ENCODE results near the gene HTD2. TPM values are rescaled to one million over a fixed set of nuclear protein-coding genes. Genes with fewer than 3 reads are reported as not detected.

The HTD2 gene
- total RNA-seq, 1 experiment from 2014 or later: 11.4 TPM

DNA sequence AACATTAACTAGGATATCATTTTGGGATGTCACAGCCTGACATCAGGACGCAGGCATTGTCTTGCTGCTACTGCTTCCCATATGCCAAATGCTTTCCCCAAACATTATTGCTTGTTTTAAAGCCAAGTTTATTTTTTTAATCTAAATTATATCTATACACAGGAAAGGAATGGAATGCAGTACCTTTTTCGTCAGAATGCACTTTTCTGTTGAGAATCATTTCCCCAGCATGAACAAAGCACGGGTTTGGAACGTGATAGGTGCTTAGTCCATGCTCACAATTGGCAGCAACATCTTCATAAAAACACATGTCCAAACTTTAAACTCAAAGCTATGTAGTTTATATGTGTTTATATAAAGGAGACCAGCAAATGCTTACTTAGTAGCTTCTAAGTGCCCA, 52.5 kb downstream of the HTD2 start:
- POLR2A ChIA-PET: no interaction called here
- CTCF ChIA-PET: no interaction called here

DNA sequence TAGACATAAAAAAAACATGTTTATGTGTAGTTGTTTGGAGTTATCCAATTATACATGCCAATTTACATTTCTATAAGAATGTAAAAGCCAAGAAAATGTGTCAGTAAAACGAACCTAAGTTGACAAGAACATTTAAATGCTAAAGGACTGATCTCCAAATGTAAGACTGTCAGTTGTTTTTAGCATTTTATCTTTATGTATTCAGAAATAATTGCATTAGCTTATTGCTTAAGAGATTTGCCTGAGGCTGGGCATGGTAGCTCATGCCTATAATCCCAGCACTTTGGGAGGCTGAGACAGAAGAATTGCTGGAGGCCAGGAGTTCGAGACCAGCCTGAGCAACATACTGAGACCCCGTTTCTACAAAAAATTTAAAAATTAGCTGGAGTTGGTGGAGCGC, 53.3 kb downstream of the HTD2 start:
- CTCF ChIA-PET: interaction anchor here (1.2 kb wide), 1 partner anchor 56 kb away, joined by 3 read pairs; no protein-coding TSS in a partner anchor
- TF ChIP-seq NR3C1 (CRISPR knock-in tag; conservative IDR thresholded peaks at IDR 0.05; ENCODE audit: low read depth) (no peak), ELF4 (CRISPR knock-in tag; IDR thresholded peaks at IDR 0.05; ENCODE audit: low read depth) (no peak), NFYB (CRISPR knock-in tag; conservative IDR thresholded peaks at IDR 0.05; ENCODE audit: low read depth) (no peak), SMAD3 (CRISPR knock-in tag; IDR thresholded peaks at IDR 0.05; ENCODE audit: borderline replicate concordance) (no peak), PRRX2 (CRISPR knock-in tag; IDR thresholded peaks at IDR 0.05) (no peak), MYBL2 (CRISPR knock-in tag; IDR thresholded peaks at IDR 0.05) (no peak), TEAD4 (CRISPR knock-in tag; IDR thresholded peaks at IDR 0.05) (no peak)
- TF ChIP-seq, protein P1, sequence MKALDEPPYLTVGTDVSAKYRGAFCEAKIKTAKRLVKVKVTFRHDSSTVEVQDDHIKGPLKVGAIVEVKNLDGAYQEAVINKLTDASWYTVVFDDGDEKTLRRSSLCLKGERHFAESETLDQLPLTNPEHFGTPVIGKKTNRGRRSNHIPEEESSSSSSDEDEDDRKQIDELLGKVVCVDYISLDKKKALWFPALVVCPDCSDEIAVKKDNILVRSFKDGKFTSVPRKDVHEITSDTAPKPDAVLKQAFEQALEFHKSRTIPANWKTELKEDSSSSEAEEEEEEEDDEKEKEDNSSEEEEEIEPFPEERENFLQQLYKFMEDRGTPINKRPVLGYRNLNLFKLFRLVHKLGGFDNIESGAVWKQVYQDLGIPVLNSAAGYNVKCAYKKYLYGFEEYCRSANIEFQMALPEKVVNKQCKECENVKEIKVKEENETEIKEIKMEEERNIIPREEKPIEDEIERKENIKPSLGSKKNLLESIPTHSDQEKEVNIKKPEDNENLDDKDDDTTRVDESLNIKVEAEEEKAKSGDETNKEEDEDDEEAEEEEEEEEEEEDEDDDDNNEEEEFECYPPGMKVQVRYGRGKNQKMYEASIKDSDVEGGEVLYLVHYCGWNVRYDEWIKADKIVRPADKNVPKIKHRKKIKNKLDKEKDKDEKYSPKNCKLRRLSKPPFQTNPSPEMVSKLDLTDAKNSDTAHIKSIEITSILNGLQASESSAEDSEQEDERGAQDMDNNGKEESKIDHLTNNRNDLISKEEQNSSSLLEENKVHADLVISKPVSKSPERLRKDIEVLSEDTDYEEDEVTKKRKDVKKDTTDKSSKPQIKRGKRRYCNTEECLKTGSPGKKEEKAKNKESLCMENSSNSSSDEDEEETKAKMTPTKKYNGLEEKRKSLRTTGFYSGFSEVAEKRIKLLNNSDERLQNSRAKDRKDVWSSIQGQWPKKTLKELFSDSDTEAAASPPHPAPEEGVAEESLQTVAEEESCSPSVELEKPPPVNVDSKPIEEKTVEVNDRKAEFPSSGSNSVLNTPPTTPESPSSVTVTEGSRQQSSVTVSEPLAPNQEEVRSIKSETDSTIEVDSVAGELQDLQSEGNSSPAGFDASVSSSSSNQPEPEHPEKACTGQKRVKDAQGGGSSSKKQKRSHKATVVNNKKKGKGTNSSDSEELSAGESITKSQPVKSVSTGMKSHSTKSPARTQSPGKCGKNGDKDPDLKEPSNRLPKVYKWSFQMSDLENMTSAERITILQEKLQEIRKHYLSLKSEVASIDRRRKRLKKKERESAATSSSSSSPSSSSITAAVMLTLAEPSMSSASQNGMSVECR (CRISPR knock-in tag; IDR thresholded peaks at IDR 0.05; ENCODE audit: borderline replicate concordance): no peak
- TF ChIP-seq, protein P2, sequence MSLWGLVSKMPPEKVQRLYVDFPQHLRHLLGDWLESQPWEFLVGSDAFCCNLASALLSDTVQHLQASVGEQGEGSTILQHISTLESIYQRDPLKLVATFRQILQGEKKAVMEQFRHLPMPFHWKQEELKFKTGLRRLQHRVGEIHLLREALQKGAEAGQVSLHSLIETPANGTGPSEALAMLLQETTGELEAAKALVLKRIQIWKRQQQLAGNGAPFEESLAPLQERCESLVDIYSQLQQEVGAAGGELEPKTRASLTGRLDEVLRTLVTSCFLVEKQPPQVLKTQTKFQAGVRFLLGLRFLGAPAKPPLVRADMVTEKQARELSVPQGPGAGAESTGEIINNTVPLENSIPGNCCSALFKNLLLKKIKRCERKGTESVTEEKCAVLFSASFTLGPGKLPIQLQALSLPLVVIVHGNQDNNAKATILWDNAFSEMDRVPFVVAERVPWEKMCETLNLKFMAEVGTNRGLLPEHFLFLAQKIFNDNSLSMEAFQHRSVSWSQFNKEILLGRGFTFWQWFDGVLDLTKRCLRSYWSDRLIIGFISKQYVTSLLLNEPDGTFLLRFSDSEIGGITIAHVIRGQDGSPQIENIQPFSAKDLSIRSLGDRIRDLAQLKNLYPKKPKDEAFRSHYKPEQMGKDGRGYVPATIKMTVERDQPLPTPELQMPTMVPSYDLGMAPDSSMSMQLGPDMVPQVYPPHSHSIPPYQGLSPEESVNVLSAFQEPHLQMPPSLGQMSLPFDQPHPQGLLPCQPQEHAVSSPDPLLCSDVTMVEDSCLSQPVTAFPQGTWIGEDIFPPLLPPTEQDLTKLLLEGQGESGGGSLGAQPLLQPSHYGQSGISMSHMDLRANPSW (CRISPR knock-in tag; conservative IDR thresholded peaks at IDR 0.05; ENCODE audit: low read depth): no peak
- TF ChIP-seq, protein P3, sequence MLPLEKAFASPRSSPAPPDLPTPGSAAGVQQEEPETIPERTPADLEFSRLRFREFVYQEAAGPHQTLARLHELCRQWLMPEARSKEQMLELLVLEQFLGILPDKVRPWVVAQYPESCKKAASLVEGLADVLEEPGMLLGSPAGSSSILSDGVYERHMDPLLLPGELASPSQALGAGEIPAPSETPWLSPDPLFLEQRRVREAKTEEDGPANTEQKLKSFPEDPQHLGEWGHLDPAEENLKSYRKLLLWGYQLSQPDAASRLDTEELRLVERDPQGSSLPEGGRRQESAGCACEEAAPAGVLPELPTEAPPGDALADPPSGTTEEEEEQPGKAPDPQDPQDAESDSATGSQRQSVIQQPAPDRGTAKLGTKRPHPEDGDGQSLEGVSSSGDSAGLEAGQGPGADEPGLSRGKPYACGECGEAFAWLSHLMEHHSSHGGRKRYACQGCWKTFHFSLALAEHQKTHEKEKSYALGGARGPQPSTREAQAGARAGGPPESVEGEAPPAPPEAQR (CRISPR knock-in tag; IDR thresholded peaks at IDR 0.05): no peak
- ATAC-seq: no peak

More for the DNA sequence above, 52.5 kb downstream of the HTD2 start:
- H3K9me3 Mint-ChIP-seq: no peaks in the 10 kb centered on the region
- no peak for TF ChIP-seq JUN (CRISPR knock-in tag; IDR thresholded peaks at IDR 0.05)
- H3K4me3 Mint-ChIP-seq: no peak overlapping the region
- no peaks in the 10 kb centered on the region for H3K27me3 Mint-ChIP-seq (ENCODE audit: low read depth)
- DNase-seq (ENCODE audit: low spot score): no peak
- H3K4me1 Mint-ChIP-seq: no peaks in the 10 kb centered on the region
- ATAC-seq: no peak
- H3K36me3 Mint-ChIP-seq: no peaks in the 10 kb centered on the region
- H3K27ac Mint-ChIP-seq: no peak overlapping the region

DNA sequence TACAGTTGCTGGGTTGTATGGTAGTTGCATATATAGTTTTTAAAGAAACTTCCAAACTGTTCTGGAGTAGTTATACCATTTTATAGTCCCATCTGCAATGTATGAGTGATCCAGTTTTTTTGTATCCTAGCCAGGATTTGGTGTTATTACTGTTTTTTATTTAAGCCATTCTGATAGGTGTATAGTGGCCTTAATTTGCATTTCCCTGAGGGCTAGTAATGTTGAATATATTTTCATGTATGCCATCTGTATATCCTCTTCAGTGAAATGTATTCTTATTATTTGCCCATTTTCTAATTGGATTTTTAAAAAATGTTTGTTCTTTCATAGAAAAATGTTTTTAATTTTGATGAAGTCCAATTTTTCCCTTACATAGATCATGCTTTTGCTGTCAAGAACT, 55.5 kb downstream of the HTD2 start:
- H3K27ac Mint-ChIP-seq: no peak overlapping the region
- DNase-seq (ENCODE audit: low spot score) (no peak), ATAC-seq (no peak)
- H3K4me3 Mint-ChIP-seq: no peak overlapping the region
- H3K4me1 Mint-ChIP-seq: peaks cover 16% of the 10 kb centered on the region
- POLR2A ChIA-PET: no interaction called here
- H3K9me3 Mint-ChIP-seq: peaks cover 7% of the 10 kb centered on the region
- 0 out of 2 replicates have a peak, but pooled peaks cover 2% of the 10 kb centered on the region for H3K36me3 Mint-ChIP-seq
- CTCF ChIA-PET: interaction anchor here (0.6 to 1.2 kb wide), 2 partner anchors 55 to 118 kb away, joined by 3 to 8 read pairs; partner anchors contain the start of genes HTD2 and RPP14
- TF ChIP-seq CBFB (CRISPR knock-in tag; IDR thresholded peaks at IDR 0.05; ENCODE audit: low read depth): no peak
- TF ChIP-seq ZNF396 (CRISPR knock-in tag; IDR thresholded peaks at IDR 0.05; ENCODE audit: borderline replicate concordance): no peak
- no peak for TF ChIP-seq SMAD3 (CRISPR knock-in tag; IDR thresholded peaks at IDR 0.05; ENCODE audit: borderline replicate concordance)
- H3K27me3 Mint-ChIP-seq (ENCODE audit: low read depth): no peaks in the 10 kb centered on the region

More for the DNA sequence above, 53.3 kb downstream of the HTD2 start:
- POLR2A ChIA-PET: no interaction called here
- no peaks in the 10 kb centered on the region for H3K27me3 Mint-ChIP-seq (ENCODE audit: low read depth)
- H3K4me3 Mint-ChIP-seq: no peak overlapping the region
- H3K27ac Mint-ChIP-seq: no peak overlapping the region
- DNase-seq (ENCODE audit: low spot score): no peak
- no peaks in the 10 kb centered on the region for H3K4me1 Mint-ChIP-seq
- no peaks in the 10 kb centered on the region for H3K36me3 Mint-ChIP-seq
- H3K9me3 Mint-ChIP-seq: no peaks in the 10 kb centered on the region
